OCI-LY1 (cell line): Measurements from ENCODE around the gene MEIOB.
"Not testable (repeated sequence)": the region's sequence is repeated elsewhere in the genome, so short reads cannot be mapped to it uniquely, and the experiment has no call there.

Experiments used
- H2AFZ ChIP-seq: fragments of 200-600 bp; sonication (generic), shearing (Covaris generic); 2 replicates; pipeline ENCODE4 v1.6.0; 2014; ENCODE audit warnings: antibody characterized with exemption, mild to moderate bottlenecking, low read length
- H3F3A ChIP-seq: fragments of 200-600 bp; sonication (generic), shearing (Covaris generic); 2 replicates; pipeline ENCODE4 v1.6.0; 2014; ENCODE audit warnings: mild to moderate bottlenecking, antibody characterized with exemption, low read length, moderate library complexity; ENCODE audit not compliant: insufficient read depth
- H3K27ac ChIP-seq: fragments of 200-600 bp; sonication (generic); 2 replicates; pipeline ENCODE4 v1.5.1; 2014; ENCODE audit warnings: low read length, mixed run types, mild to moderate bottlenecking, low read depth; ENCODE audit not compliant: poor library complexity, severe bottlenecking
- H3K27me3 ChIP-seq: fragments of 200-600 bp; sonication (generic); 2 replicates; pipeline ENCODE4 v1.6.0; 2014; ENCODE audit warnings: antibody characterized with exemption, mild to moderate bottlenecking, low read length, moderate library complexity; ENCODE audit not compliant: insufficient read depth
- H3K36me3 ChIP-seq: fragments of 200-600 bp; sonication (generic); 2 replicates; pipeline ENCODE4 v1.6.1; 2014; ENCODE audit warnings: mild to moderate bottlenecking, antibody characterized with exemption, low read length, moderate library complexity, mixed read lengths; ENCODE audit not compliant: insufficient read depth
- H3K4me1 ChIP-seq: fragments of 200-600 bp; sonication (generic); 2 replicates; pipeline ENCODE4 v1.5.1; 2014; ENCODE audit warnings: mild to moderate bottlenecking, low read length, moderate library complexity; ENCODE audit not compliant: insufficient read depth, severe bottlenecking
- H3K4me2 ChIP-seq: fragments of 200-600 bp; sonication (generic), shearing (Covaris generic); 2 replicates; pipeline ENCODE4 v1.6.1; 2014; ENCODE audit warnings: low read length
- H3K4me3 ChIP-seq: fragments of 200-600 bp; sonication (generic); 2 replicates; pipeline ENCODE4 v1.5.1; 2014; ENCODE audit warnings: low read length, low read depth, mild to moderate bottlenecking, mixed read lengths; ENCODE audit not compliant: poor library complexity, severe bottlenecking
- H3K79me2 ChIP-seq: fragments of 200-600 bp; shearing (Covaris generic); 2 replicates; pipeline ENCODE4 v1.6.1; 2016; ENCODE audit warnings: mixed run types, low read length, mixed read lengths; ENCODE audit not compliant: insufficient read depth
- H3K9ac ChIP-seq: fragments of 200-600 bp; sonication (generic), shearing (Covaris generic); 2 replicates; pipeline ENCODE4 v1.6.1; 2014; ENCODE audit warnings: mild to moderate bottlenecking, low read length, mixed read lengths
- H3K9me2 ChIP-seq: fragments of 200-600 bp; sonication (generic), shearing (Covaris generic); 2 replicates; pipeline ENCODE4 v1.6.1; 2014; ENCODE audit warnings: low read depth, mild to moderate bottlenecking, low read length, mixed read lengths
- H3K9me3 ChIP-seq: fragments of 200-600 bp; shearing (Covaris generic); 2 replicates; pipeline ENCODE4 v1.6.1; 2014; ENCODE audit warnings: low read length, mixed read lengths
- H4K20me1 ChIP-seq: fragments of 200-600 bp; sonication (generic), shearing (Covaris generic); 2 replicates; pipeline ENCODE4 v1.6.0; 2016; ENCODE audit warnings: mild to moderate bottlenecking, low read length; ENCODE audit not compliant: insufficient read depth
- EZH2 ChIP-seq: fragments of 200-600 bp; sonication (generic), shearing (Covaris generic); IDR thresholded peaks from 2 replicates; pipeline ENCODE4 v1.8.0; 2017; ENCODE audit warnings: borderline replicate concordance, mixed run types, mild to moderate bottlenecking, antibody characterized with exemption, low read length, moderate library complexity, mixed read lengths
- TF ChIP-seq, protein P1 (sequence below): fragments of 200-600 bp; sonication (generic), shearing (Covaris generic); IDR thresholded peaks from 2 replicates; pipeline ENCODE4 v1.5.1; 2017; ENCODE audit warnings: mild to moderate bottlenecking, antibody characterized with exemption, low read length, moderate library complexity, mixed read lengths

MEIOB gene

GRCh38 chr16:1871974-1872635 lies at the start of gene MEIOB:
MEIOB (minus strand) TSS chr16:1872164; CDS start chr16:1868175, 3,989 bp downstream.
- TF ChIP-seq EZH2 = no peak
- TF ChIP-seq, protein P1, sequence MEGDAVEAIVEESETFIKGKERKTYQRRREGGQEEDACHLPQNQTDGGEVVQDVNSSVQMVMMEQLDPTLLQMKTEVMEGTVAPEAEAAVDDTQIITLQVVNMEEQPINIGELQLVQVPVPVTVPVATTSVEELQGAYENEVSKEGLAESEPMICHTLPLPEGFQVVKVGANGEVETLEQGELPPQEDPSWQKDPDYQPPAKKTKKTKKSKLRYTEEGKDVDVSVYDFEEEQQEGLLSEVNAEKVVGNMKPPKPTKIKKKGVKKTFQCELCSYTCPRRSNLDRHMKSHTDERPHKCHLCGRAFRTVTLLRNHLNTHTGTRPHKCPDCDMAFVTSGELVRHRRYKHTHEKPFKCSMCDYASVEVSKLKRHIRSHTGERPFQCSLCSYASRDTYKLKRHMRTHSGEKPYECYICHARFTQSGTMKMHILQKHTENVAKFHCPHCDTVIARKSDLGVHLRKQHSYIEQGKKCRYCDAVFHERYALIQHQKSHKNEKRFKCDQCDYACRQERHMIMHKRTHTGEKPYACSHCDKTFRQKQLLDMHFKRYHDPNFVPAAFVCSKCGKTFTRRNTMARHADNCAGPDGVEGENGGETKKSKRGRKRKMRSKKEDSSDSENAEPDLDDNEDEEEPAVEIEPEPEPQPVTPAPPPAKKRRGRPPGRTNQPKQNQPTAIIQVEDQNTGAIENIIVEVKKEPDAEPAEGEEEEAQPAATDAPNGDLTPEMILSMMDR = no peak
- Histone ChIP-seq H3K9ac (no peak within 1 kb of the TSS), H3F3A (peaks cover 3% of the 10 kb centered on the region; the same call in 1 of the 2 replicates), H3K4me1 (peaks cover 16% of the 10 kb centered on the region), H3K36me3 (no peaks in the 10 kb centered on the region), H3K4me2 (no peak within 1 kb of the TSS), H3K9me2 (no peaks in the 10 kb centered on the region), H4K20me1 (no peaks in the 10 kb centered on the region), H3K9me3 (no peaks in the 10 kb centered on the region), H3K27ac (no peak within 1 kb of the TSS), H2AFZ (no peak within 1 kb of the TSS), H3K4me3 (no peak within 1 kb of the TSS), H3K27me3 (no peaks in the 10 kb centered on the region), H3K79me2 (no peaks in the 10 kb centered on the region)

- TF ChIP-seq EZH2 = no peak
- TF ChIP-seq, protein P1 = no peak
- H2AFZ ChIP-seq = no peak overlapping the region
- H3K27ac ChIP-seq = no peak overlapping the region
- no peaks in the 10 kb centered on the region for H3F3A ChIP-seq
- H4K20me1 ChIP-seq = no peaks in the 10 kb centered on the region
- no peaks in the 10 kb centered on the region for H3K9me2 ChIP-seq
- no peak overlapping the region for H3K9ac ChIP-seq
- no peaks in the 10 kb centered on the region; the same call in 1 of the 2 replicates for H3K27me3 ChIP-seq
- no peaks in the 10 kb centered on the region for H3K9me3 ChIP-seq
- no peak overlapping the region for H3K4me3 ChIP-seq
- H3K36me3 ChIP-seq = no peaks in the 10 kb centered on the region
- no peaks in the 10 kb centered on the region for H3K4me1 ChIP-seq
- H3K4me2 ChIP-seq = no peak overlapping the region
- H3K79me2 ChIP-seq = no peaks in the 10 kb centered on the region
Observed at GRCh38 chr16:1920727-1921171, 48.8 kb upstream of the MEIOB start.

- not testable (repeated sequence) for H3K9ac ChIP-seq, H3K9me2 ChIP-seq, H4K20me1 ChIP-seq, H3K27ac ChIP-seq, H3K4me2 ChIP-seq, H2AFZ ChIP-seq, H3K9me3 ChIP-seq, H3F3A ChIP-seq, H3K4me1 ChIP-seq, H3K36me3 ChIP-seq, H3K79me2 ChIP-seq, H3K27me3 ChIP-seq, H3K4me3 ChIP-seq
Observed at GRCh38 chr16:1920122-1920521, 48.2 kb upstream of the MEIOB start.
